Measurements from ENCODE around the gene PPP3CA.

Gene PPP3CA

GRCh38 chr4:101288365-101289145 lies 58.8 kb downstream of the PPP3CA start:
- no peak for DNase-seq (ENCODE audit: low read depth in 3 of 3)

DNA sequence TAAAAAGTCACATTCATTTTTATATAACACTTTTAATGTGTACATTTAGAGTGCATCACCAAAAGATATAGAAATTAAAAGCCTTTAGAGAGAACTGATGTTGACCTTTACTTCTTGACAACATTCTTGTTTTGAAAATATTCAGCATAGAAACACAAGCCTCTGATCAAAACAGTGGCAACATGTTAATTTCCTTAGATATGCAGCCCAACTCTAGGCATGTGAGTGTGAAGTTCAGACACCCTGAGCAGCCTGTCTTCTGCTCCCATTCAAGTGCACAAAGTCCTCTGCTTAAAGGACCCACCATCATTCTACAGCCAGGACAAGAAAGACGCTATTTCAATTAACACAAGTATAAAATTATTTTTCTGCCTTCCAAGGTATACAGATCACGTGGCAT lies 60.0 kb downstream of the PPP3CA start:
- no peak for DNase-seq (ENCODE audit: low read depth in 3 of 3)

DNA sequence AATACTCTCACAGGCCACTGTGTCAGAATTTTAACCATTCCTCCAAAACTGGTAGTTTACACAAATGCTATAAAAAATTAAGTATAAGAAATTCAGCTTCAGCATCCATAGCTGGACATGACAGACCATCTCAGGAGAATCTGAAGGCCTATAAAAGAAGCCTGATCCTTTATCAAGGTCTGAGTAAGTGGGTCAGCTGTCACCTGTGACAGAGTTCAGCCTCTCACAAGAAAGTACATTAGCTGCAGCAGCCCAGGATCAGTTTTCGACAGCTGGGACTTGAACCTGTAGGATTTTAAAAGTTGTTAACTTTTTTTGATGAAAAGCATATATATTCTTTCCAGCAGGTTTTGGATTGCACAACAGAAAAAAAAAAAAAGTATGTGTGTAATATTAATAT lies 60.7 kb downstream of the PPP3CA start:
- no peak for DNase-seq (ENCODE audit: low read depth in 3 of 3)

- no peak for DNase-seq (ENCODE audit: low read depth in 3 of 3)
Measured at GRCh38 chr4:101285985-101286384, 61.3 kb downstream of the PPP3CA start.

DNA sequence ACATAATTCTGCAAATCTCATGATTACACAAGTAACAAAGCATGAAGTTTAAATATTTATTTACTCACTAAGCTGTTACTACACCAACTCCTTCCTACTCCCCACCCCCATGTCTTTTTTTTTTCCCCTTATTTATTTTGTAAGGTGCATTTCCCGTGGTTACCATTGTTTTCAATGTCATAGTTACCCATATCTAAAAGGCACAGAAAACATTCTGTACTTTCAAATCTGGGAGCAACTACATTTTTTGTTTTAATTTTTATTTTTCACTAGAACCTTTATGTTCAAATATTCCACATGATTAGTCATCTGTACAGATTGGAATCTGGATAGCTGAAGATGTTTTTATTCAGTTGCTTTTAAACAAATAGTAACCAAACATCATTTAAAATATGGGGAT lies 62.8 kb downstream of the PPP3CA start:
- no peak for DNase-seq (ENCODE audit: low read depth in 3 of 3)

- DNase-seq (ENCODE audit: low read depth in 3 of 3): no peak
Measured at GRCh38 chr4:101283434-101283833, 63.9 kb downstream of the PPP3CA start.

GRCh38 chr4:101282076-101282844 lies 65.1 kb downstream of the PPP3CA start:
- DNase-seq (ENCODE audit: low read depth in 3 of 3): peak in 1 of 3 donors; percentile 16

DNA sequence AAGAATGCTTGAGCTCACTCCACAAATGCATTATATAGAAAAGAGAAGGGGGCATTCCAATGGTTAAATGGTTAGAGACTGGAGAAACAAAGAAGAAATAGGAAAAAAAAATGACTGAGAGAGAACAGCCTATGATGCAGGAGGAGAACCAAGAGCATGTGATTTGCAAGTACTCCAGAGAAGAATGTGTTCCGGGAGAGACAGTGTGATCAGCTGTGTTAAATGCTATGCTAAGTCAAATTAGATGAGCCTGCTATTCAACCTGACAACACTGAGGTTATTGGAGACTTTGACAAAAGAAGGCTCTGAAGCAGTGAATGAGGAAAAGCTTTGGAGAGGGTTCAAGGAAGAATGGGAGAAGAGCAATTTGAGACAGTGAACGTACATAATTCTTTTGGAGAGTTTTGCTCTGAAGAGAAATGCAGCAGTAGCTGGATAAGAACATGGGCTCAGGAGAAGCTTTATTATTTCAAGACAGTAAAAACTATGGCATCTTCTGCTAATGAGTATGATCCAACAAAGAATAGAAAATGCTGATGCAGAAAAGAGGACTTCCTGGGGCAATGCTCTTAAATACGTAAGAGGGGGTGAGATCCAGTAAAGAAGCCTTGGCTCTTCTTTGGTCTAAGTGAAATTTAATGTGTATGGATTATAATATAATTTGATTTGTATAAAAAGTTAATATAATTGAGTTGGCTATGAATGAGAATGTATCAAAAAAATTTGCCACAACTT lies 66.3 kb downstream of the PPP3CA start:
- DNase-seq (ENCODE audit: low read depth in 3 of 3): no peak

- DNase-seq (ENCODE audit: low read depth in 3 of 3): no peak
Measured at GRCh38 chr4:101279377-101279871, 67.9 kb downstream of the PPP3CA start.

GRCh38 chr4:101277671-101278070 lies 69.7 kb downstream of the PPP3CA start:
- DNase-seq (ENCODE audit: low read depth in 3 of 3): no peak

DNA sequence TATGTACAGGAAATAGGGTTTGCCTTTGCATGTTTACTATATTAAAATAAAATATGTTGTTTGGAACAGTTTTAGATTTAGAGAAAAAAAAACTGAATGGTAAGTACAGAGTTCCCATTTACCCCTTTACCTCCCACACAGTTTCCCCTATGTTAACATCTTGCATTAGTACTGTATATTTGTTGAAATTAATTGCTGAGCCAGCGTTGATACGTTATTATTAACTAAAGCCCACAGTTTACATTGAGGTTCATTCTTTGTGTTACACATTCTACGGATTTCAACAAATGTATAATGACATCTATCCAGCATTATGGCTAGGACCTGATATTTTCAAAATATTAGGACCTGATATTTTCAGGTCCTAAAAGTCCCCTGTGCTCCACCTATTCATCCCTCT lies 70.7 kb downstream of the PPP3CA start:
- DNase-seq (ENCODE audit: low read depth in 3 of 3): no peak

DNA sequence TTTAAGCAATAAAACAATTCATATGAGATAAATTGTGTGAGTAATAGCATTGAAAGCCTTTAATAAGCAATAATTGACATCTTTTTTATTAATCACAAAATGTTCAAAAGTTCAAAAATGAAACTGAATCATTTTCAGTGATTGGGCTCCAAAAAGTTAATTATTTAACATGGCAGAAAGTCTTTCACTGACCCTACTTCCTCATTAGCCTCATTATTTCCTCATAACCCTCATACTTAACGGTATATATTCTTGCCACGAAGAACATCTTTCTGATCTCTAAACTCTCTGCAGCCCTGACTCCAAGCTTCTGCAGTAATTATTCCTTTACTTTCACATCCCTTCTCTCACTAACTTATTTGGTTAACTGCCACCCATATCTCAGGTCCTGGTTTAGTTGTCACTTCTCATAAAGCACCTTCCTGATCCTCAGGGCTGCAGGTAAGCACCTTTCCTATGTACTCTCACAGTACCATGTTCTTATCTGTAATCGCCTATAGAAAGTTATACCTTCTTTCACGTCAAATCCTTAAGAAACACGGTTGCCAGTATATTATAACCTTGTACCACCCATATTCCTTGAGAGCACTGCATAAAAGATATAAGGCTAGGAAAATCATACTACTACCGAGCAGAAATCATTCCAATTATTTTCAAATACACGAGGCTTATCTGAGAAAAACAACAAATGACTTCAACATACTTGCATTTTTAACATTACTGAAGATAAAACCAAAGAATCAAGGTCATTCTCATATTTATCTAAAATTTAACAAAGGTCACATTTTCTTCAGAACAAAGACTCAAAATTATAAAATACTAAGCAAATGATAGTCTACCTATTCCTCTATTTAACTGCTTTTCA lies 72.2 kb downstream of the PPP3CA start:
- no peak for DNase-seq (ENCODE audit: low read depth in 3 of 3)

GRCh38 chr4:101271516-101271915 lies 75.8 kb downstream of the PPP3CA start:
- DNase-seq (ENCODE audit: low read depth in 3 of 3): no peak

GRCh38 chr4:101269682-101270081 lies 77.6 kb downstream of the PPP3CA start:
- no peak for DNase-seq (ENCODE audit: low read depth in 3 of 3)

GRCh38 chr4:101265816-101266172 lies 81.5 kb downstream of the PPP3CA start:
- no peak for DNase-seq (ENCODE audit: low read depth in 3 of 3)

- no peak for DNase-seq (ENCODE audit: low read depth in 3 of 3)
Measured at GRCh38 chr4:101264993-101265815, 82.1 kb downstream of the PPP3CA start.

DNA sequence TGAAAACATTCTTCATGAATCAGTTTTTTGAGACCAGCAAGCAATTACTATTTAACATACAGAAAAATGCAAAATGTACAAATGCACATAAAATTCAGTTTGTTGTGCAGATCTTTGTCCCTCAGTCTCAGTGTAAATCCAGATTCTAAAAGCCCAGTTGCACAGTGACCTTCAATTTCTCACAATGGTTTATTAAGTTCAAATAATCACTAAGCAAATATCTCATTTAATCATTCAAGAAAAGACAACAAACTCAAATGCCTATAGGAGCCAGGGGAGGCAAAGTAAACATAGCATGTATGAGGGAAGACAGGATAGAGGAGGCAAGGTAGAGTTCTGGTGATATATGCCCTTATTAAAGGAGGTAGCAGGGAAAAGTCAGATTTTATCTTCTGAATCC lies 82.8 kb downstream of the PPP3CA start:
- no peak for DNase-seq (ENCODE audit: low read depth in 3 of 3)

DNA sequence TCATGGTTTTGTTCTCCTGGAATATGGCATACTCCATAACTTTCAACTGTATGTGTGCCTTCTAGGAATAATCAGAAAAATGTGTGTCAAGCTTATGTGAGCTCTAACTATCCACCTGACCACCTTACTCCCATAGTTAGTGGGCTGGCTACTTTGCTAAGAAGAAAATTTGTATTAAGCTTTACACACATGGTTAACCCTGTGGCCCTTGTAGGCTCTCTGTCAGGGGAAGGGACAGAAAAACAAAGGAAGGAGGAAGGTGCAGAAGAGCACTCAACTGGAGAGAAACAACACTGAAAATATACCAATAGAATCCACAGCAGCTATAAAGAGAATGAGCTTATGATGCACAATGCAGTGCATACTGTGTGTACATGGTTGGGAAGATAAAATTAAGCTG lies 84.6 kb downstream of the PPP3CA start:
- DNase-seq (ENCODE audit: low read depth in 3 of 3): no peak

GRCh38 chr4:101259876-101260275 lies 87.5 kb downstream of the PPP3CA start:
- no peak for DNase-seq (ENCODE audit: low read depth in 3 of 3)

- DNase-seq (ENCODE audit: low read depth in 3 of 3): no peak
Measured at GRCh38 chr4:101258883-101259282, 88.4 kb downstream of the PPP3CA start.

DNA sequence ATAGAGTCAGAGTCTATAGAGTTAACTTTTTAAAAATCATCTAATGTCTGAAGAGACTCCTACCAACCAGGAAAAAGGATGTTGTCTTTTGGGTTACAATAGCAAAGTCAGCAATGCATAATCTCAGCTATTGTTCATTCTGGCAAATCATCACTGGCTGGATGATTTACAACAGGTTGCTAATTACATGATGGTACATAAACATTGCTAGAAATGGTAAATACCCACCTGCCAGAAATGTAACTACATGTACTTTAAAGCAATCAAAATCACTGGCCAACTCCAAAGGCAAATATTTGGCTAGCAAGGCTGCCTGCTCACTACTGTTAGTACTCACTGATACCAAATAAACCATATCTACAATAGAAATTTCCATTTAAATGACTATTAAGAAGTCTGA lies 91.1 kb downstream of the PPP3CA start:
- no peak for DNase-seq (ENCODE audit: low read depth in 3 of 3)
